HG03108 (cell line): ENCODE measurements around the gene GPBAR1.
A peak's percentile ranks its signal among the peaks of the same experiment; 100 is the strongest.
"Not testable (repeated sequence)": the region's sequence is repeated elsewhere in the genome, so short reads cannot be mapped to it uniquely, and the experiment has no call there.

Experiments
- ATAC-seq: cut with Tn5 transposase; IDR thresholded peaks from one replicate; pipeline ENCODE4 v1.9.1; 2021; ENCODE audit warnings: moderate library complexity; ENCODE audit not compliant: unreplicated experiment

GPBAR1 gene

DNA sequence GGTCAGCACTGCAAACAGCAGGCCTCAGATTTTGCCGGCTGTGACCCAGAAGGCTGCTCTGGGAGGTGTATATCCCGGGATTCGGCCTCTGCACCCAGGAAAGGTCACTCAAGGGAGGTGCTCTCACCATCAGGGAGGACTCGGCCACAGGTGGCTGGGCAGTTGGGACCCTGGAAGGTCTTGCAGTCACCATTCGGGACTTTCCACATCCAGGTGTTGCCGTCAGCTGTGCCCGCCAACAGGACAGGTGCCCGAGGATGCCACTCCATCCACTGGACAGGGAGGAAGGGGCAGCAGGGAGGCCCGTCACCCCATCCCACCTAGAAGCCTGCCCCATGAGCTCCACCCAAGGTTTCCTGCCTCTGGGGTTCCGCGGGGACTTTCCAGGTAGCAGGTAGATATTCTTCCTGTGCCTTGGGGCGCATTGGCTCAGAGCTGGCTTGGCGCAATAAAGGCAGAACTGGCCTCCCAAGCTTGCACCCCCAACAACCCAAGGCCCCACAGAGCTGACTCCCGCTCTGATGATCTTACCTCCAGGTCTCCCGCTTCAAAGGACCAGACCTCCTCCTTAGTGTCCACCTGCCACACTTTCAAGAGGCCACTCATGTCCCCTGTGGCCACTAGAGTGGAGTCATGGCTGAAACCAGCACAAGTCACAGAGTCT, 5.6 kb downstream of the GPBAR1 start:
- no peak for ATAC-seq

DNA sequence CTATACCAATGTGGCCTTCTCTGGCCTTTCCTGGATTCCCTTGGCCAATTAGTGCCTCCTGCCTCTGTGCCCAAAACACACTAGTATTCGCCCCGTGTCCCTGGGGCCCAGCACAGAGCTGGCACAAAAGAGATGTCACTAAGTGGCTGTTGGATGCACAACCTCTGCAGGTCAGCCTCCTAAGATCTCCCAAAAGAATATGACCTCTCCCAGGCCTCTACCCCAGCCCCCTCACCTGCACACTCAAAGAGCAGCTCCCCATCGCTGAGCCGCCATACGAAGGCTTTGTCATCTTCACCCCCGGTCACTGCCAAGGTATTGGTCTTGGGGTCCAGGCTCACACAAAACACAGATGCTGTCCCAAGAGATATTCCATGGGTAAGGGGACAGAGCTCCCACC, 6.4 kb downstream of the GPBAR1 start:
- ATAC-seq = no peak

DNA sequence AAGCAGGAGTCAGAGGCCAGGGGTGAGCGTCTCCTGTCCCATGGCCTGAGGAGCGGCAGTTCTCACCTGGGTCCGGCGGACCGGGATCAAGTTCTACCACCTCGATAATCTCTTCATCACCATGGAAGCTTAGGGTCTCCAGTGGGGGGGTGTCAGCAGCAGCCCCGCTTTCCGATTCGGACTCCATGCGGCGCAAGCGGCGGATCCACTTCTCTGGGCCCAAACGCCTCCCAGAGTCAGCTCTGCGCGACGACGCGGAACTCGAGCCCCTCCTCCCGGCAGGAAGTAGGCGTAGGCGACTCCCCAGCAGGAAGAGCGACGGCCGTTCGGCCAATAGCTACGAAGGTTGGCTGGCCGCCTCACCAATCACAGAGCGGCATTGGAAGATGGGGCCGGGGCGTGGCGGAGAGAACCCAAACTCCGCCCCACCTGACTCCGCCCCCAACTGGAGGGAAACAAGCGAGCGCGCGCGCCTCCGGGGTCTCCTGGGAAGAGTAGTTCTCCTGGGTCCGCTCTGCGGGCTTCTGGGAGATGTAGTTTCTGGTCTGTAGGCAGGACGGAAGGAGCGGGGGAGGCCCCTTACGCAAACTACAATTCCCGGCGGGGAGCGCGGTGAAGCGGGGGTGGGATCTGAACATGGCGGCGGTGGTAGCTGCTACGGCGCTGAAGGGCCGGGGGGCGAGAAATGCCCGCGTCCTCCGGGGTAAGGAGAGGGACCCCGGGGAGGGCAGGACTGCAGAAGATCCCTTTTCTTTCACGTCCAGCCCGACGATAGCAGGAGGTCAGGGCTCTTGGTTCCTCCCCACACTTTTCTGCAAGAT, 9.3 kb downstream of the GPBAR1 start, which contains the start of the genes AAMP and PNKD:
TSS of gene AAMP (minus strand) at position 238 of the 821 bp plus-strand sequence. CDS start at position 187, 51 bp downstream.
TSS of gene PNKD (plus strand) at position 620 of the 821 bp plus-strand sequence. CDS start at position 637, 17 bp downstream.
- peak; percentile 90 for ATAC-seq

DNA sequence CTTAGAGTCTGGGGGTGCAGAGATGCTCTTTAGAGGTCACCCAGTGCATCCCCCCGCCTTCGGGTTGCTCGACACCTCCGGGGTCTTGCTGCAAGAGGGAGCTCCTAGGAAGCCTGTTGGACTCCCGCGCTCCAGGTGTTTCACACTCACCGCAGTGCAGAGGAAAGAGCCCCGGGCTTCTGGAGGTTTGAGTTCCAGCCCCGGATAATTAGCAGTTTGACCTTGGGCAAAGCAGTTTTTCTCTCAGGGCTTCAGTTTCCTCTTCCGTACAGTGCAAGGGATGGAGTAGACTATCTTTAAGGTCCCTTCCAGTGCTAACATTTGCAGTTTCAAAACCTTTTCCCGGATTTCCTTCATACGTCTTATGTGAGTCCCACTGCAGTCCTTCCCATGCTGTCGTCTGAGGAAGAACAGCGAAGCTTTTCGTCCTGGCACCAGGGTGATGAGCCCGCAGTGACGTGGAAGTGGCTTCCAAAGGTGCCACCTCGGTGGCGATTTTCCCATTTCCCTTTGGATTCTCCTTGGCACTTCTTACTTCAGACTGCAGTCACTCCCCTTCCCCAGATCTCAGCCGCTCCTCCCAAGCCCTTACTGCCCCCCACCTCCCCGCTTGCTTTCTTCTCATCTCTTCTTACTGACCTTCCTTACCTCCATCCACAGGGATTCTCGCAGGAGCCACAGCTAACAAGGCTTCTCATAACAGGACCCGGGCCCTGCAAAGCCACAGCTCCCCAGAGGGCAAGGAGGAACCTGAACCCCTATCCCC, 10.1 kb downstream of the GPBAR1 start:
- ATAC-seq = no peak

DNA sequence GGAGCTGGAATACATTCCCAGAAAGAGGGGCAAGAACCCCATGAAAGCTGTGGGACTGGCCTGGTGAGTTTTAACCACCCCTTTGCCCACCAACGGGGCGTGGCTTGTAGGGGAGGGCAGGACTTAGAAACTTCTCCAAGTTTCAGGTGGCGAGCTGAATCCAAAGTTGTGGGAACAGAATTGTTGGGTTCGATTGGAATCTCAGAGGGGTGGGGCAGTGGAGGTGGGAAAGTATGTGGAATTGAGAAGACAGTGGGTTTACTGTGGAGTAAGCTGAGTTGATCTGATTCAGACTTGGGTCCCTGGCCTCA, 10.6 kb downstream of the GPBAR1 start:
- no peak for ATAC-seq

DNA sequence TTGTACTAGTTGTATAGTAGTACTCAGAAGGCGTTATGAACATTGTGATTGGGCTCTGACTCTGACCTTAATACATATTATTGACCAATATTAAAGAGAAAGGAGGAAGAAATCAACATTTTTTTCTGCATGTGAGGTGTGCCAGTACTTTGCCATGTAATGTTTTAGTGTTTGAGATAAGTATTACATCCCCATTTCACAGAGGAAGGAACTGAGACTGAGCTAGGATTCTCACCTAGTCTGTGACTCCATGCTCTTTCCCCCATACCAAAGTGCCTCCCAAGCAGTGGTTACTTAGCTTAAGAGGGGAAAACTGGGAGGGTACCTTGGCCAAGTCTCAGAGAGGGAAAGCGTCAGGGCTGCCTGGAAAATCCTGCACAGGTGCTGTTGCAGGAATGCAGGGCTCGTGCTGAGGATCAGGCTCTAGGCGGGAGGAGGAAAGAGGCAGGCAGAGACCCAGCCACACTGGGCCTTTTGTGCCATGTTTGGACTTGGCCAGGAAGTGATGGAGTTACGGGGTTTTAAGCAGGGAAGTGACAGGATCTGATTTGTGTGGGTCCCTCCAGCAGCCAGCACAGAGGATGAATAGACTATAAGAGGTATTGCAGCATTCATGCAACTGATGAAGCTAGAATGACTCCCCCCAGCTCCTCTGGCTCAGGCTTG, 11.2 kb downstream of the GPBAR1 start:
- ATAC-seq = no peak

DNA sequence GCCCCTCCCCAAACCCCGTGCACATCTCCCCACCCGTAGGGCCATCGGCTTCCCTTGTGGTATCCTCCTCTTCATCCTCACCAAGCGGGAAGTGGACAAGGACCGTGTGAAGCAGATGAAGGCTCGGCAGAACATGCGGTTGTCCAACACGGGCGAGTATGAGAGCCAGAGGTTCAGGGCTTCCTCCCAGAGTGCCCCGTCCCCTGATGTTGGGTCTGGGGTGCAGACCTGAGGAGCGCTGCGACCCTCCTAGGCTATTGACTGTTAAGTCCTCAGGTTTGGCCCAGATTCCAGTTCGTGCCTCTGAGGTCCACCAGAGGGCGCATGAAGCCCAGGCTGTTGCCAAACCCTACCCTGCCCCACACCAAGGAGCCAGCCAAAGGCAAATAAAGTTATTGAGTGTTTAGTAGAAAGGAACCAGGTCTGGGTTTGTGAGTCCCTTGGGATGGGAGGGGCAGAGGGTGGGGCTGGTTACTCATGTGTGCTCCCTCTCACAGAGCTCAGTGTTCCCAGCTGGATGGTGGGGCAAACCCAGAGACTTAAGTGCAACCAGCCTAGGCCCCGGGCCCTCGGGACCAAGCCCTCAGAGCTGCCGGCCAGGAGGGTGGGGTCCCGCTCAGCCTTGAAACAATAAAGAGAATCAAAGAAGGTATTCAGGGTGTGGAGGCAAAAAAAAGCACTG, 11.9 kb downstream of the GPBAR1 start:
- ATAC-seq = peak; percentile 20

DNA sequence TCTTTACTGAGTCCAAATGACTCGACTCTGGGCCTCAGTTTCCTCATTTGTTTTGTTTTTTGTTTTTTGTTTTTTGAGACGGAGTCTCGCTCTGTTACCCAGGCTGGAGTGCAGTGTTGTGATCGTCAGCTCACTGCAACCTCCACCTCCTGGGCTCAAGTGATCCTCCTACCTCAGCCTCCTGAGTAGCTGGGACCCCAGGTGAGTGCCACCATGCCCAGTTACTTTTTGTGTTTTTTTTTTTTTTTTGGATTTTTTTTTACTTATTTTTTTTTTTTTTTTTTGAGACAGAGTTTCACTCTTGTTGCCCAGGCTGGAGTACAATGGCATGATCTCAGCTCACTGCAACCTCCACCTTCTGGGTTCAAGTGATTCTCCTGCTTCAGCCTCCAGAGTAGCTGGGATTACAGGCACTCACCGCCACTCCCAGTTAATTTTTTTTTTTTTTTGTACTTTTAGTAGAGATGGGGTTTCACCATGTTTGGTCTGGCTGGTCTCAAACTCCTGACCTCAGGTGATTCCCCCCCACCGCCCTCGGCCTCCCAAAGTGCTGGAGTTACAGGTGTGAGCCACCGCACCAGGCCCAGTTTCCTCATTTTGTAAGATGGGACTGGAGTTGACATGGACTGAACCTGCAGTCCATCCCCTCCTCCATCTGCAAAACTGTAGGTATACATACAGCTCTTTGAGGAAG, 12.5 kb downstream of the GPBAR1 start:
- ATAC-seq = not testable (repeated sequence)

DNA sequence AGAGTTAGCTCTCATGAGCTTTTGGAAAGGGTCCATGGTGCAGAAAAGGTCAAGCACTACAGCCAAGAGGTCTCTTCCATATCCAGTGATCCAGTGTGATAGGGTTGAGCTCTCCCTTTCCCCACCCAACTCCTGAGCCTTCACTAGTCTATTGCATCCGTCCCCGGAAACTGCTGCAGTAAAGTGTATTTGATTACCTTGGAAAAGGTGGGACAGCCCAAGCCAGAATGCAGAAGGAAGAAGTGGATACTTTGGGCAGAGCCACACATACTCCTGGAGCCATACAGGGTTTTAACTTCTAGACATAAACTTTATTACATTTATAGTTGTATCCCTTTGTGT, 13.1 kb downstream of the GPBAR1 start:
- no peak for ATAC-seq

DNA sequence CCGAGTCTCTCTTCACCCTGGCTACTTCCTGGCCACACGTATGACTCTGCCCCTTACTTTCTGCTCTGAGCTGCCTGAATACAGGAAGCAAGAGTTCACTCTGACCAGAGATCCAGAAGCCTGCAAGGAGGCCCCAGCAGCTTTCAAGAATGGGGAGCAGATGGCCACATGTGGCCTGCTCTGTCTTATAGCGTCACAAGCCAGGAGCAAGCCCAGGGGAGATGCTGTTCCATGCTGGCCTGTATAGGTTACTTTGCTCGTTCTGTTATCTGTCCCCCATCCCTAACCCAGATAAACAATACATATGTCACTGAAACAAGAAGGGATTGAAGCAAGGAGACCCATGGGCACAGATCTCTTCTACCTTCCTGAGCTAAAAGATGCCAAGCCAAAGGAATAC, 13.8 kb downstream of the GPBAR1 start:
- ATAC-seq = no peak

DNA sequence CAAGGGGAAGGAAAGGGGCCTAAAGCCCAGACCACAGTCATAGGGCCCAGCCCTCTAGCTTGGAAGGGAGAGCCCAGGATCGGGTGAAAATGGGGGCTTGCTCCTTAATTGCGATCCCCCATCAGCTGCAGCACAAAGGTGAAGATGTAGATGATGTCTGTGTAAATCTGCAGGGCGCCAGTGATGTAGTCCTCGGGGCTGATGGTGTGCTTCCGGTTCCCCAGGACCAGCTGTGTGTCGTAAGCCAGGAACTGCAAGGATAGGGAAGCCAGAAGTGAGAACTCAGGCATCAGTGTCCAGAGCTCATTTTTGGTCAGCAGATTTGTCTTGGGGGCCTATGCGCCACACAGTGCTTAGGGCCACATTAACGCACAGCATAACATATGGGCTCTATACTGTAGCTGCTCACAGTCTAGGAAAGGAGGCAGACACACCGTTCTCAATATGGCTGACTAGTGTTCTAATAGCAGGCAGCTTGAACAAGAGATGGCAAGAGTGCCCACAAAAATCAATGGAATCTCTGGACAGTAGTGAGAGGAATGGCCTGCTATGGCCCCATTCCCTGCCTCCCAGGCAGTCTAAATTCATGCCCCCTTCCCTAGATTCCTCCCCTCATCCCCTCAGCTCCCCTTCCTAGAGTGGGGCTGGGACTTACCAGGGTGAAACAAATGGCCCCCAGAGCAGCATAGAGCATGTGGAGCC, 14.7 kb downstream of the GPBAR1 start:
- ATAC-seq = no peak

DNA sequence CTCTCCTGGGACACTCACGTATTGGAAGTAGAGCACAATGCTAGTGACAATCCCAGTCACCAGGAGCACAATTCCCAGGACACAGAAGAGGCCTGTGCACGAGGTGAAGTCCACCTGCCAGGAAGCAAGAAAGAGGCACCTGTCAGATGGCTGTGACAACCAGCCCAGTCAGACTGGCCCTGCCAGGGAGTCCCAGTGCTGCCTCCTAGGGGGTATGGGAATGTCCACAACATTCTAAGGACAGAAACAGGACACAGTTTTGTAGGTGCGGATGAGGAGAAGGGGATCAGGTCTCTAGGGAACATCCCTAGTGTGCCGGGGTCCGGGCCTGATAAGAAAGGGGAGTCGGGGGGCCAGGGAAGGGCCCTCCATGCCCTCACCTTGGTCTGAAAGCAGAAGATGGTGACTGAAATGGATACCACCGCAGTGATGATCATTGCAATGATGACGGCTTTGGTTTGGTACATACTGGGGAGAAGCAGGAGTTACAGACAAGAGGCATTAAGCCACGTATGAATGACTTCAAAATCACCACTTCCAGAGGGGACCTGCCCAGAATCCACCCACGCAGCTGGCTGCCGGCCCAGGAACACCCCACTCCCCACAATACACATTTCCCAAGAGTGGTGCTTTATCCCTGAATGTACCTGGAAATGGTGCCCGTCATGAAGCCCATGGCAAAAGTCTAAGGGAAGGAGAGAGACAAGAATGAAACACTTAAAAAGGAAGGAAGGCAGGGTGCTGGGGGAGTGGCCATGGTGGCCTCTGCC, 16.4 kb downstream of the GPBAR1 start:
- ATAC-seq = no peak

DNA sequence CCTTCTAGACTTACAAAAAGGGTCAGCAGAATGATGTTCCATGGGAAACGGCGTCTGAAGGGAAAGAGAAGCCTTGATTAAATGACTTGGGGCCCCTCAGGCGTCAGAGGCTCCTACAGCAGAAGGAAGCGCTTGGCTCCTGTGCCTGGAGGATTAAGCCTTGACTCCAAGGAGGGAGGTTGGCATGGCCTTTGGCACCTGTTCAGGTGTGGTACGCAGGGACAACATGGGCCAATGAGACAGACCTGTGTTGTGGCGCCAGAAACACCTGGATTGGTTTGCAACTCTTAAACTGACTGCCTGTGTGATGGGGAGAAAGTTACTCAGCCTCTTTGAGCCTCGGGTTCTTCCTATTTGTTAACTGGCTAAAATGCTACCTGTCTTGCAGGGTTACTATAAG, 17.1 kb downstream of the GPBAR1 start:
- ATAC-seq = no peak

DNA sequence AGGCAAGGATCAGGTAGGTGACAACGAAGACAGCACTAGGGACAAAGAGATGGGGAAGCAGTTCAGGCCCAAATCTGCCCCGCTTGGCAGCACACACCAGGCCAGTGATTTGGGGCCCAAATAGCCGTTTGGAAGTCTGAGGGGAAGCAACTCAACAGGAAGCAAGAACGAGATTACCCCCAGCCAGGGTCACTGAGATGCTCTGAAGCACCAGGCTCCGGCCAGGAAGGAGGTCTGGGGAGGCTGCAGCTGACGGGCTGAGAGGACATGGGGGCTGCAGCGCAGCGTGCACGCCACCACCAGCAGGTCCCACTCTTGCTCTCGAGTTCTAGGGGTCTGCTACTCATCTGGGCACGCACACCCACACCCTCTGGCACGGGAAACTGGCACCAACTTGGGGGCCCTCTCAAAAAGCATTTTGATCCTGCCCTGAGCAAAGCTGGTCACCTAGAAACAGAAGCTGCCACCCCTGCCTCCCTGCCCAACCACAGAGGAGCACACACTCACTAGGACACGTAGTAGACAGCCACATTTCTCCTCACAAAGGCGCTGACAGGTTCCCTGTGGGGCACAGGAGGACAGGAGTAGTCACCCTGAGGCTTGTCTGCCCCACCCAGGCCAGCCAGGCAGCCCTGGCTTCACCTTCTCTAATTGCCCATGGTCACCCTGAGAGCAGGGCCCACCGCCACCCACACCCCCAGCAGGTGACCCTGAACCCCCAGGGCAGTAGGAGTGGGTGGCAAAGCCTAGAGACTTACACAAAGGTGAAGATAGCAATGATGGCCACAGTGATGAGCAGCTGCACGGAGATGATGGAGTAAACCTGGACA, 17.9 kb downstream of the GPBAR1 start:
- ATAC-seq = no peak

DNA sequence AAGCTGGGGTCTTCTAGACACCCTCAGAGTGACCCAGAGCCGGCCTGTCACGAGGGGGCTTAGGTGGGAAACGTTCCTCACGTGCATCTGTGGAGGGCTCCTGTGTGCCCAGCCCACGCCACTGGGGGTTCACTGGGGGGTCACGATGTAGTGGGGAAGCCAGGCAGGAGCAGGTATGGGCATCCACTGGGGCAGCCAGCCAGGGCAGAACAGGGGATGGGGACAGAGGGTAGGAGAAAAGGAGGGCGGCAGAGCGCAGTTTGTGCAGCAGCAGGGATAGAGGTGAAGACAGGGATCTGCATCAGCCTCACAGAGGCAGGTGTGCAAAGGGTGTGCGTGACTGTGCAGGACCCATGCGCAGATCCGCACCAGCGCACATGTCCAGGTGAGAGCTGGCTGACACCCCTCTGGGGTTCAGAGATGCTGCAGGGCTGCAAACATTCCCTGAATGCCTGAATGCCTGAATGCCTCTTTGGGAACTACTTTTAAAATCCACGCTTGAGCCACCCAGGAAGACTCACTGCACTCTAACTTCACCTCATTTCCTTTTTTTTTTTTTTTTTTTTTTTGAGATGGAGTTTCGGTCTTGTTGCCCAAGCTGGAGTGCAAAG, 19.6 kb downstream of the GPBAR1 start:
- ATAC-seq = no peak

DNA sequence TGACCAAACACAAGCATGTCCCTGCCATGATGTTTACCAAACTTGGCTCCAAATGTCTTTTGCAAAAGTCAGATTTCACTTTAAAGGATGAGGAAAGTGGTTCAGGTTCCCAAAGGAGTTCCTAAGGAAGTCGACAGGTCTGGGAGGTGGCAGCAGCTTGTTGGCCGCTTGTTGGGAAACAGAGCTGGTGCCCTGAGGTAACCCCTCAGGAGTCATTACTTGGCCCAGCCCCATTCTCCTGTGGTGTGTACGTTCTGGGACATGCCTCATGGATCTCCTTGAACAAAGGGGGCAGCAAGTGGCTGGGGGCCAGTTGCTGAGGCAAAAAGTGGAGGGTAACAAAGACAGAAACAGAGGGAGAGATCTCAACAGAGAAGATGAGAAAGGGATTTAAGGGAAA, 20.6 kb downstream of the GPBAR1 start:
- ATAC-seq = no peak

DNA sequence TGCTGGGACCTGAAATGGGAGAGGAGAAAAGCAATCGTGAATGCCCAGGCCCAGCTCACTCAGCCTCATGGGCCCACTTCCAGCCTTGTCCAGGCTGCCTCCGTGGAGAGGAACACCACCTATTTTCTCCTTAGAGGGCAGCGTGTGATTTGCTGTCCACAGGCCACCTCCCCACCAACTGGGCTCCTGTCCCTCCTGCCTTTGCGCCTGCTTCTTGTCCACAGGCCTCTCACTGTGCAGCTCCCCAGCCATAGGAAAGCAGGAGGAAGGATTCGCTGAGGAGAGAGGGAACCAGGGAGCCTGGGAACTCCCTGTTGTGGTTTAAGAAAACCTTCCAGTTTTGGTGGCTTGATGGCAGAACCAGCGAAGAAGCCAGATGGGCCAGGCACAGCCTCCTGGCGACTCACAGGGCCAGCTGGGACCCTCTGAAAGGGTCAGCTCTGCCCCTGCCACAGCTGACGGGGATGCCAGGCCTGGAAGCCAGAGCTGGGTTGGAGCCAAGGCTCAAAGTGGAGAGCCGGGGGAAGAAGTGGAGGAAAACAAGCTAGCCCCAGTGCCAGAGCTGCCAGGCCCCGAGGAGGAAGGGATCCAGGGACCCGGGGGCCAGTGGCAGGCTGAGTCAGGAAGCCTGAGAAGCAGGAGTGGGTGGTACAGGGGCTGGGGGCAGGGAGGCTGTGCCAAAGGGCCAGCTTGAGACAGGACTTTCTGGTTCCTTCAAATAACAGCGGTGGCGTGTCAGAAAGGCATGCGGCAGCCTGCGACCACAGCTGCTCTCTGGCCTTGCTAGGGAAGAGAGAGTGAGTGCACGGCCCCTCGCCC, 21.6 kb downstream of the GPBAR1 start:
- no peak for ATAC-seq
